GM21447 (cell line): Measurements from ENCODE around the gene PLVAP.
"Not testable (repeated sequence)": the region's sequence is repeated elsewhere in the genome, so short reads cannot be mapped to it uniquely, and the experiment has no call there.

Source experiments
- ATAC-seq: cut with Tn5 transposase; IDR thresholded peaks from one replicate; pipeline ENCODE4 v1.9.1; 2021; ENCODE audit not compliant: unreplicated experiment

PLVAP gene

DNA sequence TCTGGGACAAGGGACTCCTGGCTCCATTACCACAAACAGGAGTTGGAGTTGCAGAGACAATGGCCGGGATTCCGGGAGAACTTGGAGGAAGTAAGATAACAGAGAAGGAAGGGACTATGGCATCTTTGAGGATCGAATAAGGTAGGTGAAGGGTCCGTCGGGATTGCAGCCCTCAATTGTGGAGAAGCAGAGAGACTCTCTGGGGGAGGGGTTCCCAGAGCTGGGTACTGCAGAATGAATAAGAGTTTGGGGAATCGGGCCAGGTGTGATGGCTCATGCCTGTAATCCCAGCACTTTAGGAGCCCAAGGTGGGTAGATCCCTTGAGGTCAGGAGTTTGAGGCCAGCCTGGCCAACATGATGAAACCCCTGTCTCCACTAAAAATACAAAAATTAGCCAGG, 24.5 kb upstream of the PLVAP start:
- ATAC-seq: no peak

DNA sequence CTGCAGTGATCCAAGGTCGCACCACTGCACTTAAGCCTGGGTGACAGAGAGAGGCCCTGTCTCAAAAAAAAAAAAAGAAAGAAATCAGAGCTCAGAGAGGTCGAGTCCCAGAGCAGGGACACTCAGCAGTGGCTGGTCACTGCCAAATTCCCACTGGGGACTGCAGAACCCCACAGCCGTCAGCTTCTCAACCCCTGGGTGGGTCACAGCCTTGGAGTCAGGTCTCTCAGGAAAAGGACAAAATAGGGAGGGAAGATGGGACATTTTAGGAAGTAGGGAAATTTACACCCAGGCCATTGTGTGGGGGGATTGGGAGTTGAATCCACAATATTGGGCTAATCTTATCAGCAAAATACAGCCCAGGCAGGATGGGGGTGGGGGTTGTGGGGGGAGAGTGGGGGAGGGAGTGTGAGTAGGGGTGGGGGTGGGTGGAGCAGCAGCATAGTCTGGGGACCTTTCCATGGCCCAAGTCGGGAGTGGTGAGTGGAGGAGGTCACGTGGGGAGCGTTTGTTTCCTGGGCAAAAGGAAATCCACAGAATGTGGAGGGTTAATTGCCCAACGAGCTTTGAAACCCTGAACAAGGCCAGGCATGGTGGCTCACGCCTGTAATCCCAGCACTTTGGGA, 21.9 kb upstream of the PLVAP start:
- ATAC-seq: no peak

DNA sequence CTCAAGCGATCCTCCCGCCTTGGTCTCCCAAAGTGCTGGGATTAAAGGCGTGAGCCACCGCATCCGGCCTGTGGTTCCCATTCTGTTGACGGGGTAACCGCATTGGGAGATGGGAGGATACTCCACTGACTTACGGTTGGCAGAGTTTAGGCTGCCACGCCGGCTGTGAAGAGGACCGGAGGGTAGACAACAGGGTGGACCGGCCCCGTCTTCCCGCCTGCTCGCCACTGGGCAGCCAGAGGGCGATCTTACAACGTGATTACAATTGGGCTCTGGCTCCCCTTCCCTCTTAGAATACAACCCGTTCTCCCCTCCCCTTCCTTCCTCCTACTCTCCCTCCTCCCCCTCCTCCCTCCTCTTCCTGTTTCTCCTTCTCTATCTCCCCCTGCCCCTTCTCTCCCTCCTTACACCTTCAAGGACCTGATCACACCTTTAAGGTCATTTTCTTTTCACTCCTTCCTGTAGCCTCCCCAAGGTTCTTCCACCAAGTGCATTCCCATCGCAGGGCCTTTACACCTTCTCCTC, 17.8 kb upstream of the PLVAP start:
- no peak for ATAC-seq

DNA sequence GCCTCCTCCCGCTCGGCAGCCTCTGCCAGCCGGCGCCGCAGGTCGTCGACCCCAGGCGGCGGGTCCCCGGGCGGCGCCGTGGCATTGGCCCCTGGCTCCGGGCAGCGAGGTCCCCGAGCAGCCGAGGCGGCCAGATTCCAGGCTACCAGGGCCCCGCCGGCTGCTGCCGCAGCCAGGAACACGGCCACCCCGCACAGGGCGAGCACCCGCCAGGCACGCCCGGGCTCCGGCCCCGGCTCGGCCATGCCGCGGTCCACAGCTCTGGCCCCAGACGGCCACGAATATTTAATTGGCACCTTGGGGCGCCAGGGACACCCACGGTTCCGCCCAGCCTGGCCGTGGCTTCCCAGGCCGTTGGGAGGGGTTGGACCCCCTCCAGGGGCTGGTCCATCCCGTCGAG, 16.8 kb upstream of the PLVAP start, which contains the start of gene CCDC194:
CCDC194 (minus strand) TSS at position 283 of the 400 bp plus-strand sequence; CDS start at position 245, 38 bp downstream.
- ATAC-seq: no peak

DNA sequence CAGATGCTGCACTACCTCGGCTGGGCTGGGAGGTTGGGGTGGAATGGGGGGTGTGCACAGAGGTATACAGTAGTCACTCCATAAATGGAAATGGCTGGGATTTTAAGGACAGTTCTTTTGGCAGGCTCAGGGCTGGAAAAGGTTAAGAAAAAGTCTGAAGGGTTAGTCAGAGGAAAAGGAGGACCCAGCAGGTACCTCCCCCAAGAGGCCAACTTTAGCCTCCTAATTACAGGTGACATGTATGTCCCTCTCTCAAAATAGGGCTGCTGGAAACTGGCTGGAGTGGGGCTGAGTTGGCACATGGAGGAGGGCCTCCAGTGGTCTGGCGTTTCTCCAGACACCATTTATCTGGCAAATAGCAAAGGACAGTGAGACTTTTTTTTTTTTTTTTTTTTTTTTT, 15.9 kb upstream of the PLVAP start:
- no peak for ATAC-seq

DNA sequence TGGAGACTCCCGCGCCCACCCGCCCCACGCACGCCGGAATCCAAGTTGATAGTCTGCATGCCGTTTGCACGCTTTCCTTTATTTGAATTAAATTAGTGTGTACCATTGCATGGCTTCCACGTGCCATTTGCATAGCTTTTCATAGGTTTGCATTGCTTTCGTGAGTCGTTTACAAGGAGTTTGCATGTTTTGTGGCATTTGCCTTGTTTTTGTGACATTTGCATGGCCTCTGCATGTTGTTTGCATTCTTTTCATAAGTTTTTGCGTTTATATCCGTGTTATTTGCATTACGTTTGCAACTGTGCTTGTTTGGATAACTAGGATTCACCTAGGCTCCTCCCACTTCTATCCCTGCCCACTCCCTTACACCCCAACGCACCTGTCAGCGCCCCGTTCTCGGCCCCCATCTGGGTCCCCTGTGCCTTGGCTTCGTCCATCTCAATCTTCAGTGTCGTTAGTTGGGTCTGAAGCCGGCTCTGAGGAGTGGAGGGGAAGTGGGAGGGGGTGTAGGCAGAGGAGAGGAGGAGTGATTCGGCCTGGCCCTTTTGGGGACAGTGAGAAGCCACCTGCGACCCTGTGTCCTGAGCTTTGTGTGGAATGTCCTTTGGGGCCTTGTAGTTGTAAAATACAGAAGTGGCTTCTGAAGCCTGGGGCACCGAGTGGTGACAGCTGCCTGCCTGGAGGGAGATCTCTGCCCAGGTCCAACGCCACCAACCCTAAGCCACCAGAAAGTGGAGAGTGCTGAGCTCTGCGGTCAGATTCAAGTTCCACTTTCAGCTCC, 14.4 kb upstream of the PLVAP start:
- ATAC-seq: no peak

DNA sequence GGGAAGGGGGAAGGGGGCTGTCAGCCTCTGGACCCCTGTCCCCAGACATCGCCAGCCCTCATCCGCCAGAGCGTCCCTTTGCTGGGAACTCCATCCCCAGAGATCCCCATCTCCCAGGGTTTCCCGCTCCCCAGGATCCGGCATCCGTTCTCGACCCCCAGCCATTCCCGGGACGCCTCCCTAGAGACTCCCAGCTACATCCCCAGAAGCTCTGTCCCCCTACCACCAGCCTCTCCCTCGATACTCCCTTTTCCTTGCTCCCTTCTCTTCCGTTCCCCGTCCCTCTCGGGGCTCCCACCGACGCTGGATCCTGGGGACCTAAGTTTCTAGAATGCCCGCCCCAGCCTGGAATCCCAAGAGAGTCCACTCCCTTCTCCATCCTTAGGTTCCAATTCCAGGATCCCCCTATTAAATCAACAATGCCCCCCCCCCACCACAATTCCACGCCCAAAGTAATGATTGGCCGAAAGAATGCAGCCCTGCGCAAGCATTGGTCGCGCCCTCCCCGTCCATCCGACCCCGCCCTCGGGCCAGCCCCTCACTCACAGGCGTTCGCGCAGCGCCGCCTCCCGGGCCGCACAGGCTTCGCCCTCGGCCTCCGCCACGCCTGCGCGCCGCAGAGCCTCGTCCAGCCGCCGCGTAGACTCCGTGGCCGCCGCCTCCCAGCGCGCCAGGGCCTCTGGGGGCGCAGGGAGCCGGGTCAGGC, 13.7 kb upstream of the PLVAP start:
- ATAC-seq: peak; percentile 73

DNA sequence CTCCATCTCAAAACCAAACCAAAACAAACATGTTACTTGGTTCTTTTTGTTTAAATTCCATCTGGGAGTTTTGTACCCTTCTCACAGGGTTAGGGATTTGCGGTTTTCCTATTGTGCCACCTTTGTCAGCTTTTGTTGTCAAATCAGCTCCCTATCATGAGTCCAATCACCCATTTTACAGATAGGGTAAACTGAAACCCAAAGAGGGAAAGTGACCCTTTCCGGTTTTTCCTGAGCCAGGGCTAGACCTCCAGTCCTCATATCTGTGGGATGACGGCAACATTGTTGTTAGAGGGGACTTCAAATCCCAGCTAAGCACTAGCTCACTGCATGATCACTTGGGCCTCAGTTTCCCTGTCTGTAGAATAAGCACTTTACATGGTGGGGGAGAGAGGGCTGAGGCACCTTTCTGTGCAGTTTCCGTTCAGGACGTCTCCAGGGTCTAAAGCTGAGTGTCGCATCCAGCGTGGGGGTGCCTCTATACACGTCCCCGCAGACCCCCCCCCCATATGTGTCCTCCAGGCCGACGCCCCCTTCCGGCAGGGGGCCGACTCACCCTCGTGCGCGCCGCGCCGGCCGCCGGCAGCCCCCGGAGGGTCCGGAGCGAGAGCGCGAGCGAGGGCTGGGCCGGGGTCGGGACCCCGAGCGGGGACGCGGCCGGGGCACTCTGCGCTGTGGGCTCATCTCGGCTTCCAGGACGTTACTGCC, 13.0 kb upstream of the PLVAP start:
- ATAC-seq: no peak

DNA sequence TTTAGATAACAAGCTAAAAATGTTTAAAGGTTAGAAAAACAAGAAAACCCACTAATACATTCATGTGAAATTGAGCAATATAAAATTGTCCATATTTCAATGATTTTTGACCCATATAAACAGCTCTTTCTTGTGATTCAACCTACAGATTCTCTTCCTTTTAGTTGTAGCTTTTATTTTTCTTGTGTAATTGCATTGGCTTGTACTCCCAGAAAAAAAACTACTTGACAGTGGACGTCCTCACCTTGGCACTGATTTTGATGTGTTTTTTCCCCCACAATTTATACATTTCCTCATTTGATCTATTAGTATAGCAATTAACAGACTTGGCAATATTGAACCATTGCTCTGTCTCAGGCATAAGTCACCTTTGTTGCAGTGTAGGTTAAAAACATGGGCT, 12.1 kb upstream of the PLVAP start:
- ATAC-seq: no peak

DNA sequence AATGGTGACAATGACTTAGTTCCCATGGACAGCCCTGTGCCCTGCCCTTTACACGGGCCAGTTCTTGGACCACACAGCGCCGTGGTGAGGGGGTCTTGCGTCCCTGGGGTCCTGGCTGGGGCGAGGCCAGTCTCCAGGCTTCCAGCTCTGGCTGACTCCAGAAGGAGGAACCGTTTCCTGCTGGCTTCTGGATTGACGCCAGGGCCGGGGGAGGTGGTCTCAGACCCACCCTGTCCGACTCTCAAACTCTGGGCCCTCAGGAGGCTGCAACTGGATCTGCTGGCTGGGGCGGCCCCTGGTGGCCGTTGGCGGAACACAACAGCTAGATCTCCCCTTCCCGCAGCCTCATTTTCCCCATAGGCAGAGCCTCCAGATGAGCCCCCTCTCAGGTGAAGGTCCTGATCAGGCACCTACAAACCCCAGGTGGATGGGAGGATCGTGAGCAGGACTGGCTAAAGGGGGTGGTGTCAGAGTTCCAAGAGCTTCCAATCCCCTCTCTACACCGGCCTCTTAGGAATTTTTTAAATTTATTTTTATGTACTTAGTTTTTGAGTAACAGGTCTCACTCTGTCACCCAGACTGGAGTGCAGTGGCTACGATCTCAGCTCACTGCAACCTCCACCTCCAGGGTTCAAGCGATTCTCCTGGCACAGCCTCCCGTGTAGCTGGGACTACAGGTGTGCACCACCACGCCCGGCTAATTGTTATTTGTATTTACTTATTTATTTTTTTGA, 8.9 kb upstream of the PLVAP start:
- no peak for ATAC-seq

DNA sequence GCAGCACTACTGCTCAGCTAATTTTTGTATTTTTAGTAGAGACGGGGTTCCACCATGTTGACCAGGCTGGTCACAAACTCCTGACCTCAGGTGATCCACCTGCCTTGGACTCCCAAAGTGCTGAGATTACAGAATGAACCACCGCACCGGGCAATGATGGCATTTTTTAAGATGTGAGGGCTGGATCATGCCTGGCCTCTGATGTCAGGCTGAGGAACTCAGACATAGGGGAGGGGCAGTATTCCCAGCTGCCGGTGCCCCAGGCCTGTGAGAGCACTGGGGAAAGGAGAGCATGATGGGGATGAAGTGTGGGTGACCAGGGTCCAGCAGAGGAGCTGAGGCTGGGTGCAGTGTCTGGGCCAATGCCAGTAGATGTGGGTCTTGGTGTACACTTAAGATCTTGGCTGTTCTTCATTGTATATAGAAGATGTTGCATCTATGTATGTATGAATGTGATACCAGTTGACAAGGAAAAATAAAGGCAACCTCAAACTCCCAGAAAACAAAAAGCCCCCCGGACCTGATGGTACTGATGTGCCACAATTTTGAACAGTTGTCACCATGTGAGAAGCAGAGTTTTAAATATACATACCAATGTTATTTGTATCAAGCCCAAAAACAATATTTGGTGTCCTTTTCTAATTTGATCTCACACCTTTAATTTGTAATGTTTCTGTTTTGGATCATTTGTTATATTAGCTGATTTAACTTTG, 3.4 kb upstream of the PLVAP start:
- no peak for ATAC-seq

DNA sequence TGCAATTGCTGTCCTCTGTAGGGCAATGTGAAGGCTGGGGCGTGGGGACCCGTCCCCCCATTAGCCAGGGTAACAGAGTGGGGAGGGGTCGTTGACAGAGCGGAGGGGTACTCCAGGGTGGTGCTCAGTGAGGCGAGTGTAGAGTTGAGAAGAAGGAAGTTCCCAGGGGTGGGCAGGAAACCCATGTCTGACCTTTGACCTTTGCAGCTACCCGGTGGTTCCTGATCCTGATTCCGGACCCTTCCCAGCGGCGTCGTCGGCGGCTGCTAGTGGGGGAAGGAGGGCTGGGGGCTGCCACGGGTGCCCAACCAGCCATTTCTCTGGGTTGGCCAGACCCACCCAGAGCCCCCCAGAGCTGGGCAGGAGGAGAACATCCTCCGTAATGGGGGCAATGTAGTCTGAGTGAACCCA, 2.1 kb upstream of the PLVAP start:
- no peak for ATAC-seq

DNA sequence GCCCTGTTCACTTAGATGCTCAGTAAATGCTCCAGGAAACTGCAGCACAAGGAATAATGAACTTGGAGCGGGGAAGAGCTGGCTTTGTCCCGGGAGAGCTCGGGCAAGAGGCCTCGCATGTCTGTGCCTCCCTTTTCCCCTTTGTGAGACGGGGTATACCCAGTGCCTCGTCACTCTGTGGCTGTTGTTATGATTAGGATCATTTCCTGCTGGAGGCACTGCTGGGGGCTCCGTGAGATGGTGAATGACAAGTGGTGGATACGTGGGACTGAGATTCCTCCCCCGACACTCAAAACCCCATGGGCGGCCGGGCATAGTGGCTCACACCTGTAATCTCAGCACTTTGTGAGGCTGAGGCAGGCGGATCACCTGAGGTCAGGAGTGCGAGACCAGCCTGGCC, 1.1 kb upstream of the PLVAP start:
- no peak for ATAC-seq

DNA sequence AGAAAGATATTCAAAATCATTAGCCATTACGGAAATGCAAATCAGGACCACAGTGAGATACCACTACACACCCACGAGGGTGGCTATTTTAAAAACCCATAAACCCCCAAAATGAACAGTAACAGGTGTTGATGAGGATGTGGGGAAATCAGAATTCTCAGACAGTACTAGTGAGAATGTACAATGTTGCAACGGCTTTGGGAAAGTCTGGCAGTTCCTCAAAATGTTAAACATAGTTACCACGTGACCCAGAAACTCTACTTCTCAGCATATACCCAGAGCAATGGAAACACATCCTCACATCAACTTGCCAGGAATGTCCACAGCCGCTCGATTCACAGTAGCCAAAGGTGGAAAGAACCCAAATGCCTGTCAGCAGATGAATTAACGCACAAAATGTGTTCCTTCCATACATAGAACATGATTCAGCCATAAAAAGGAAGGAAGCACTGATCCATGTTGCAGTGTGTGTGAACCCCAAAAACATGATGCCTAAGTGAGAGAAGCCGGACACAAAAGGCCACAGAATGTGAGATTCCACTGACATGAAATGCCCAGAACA, 7.0 kb downstream of the PLVAP start:
- peak; percentile 92 for ATAC-seq

DNA sequence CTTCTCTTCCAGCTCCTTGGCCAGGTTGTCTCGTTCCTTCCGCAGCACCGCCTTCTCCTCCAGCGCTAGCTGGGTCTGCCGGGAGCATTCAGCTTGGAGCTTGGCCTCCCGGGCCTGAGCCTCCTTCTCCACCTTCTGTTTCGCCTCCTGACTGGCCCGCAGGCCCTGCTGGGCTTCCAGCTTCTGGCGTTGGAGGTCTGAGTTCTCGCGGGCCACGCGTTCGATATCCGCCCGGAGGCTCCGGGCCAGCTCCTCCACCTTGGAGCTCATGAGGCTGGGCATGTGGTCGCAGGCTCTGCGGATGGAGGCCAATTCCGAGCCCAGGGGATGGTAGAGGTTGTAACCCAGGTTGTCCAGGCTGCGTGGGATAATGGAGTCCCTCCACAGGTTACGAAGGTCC, 11.8 kb downstream of the PLVAP start:
- ATAC-seq: no peak

DNA sequence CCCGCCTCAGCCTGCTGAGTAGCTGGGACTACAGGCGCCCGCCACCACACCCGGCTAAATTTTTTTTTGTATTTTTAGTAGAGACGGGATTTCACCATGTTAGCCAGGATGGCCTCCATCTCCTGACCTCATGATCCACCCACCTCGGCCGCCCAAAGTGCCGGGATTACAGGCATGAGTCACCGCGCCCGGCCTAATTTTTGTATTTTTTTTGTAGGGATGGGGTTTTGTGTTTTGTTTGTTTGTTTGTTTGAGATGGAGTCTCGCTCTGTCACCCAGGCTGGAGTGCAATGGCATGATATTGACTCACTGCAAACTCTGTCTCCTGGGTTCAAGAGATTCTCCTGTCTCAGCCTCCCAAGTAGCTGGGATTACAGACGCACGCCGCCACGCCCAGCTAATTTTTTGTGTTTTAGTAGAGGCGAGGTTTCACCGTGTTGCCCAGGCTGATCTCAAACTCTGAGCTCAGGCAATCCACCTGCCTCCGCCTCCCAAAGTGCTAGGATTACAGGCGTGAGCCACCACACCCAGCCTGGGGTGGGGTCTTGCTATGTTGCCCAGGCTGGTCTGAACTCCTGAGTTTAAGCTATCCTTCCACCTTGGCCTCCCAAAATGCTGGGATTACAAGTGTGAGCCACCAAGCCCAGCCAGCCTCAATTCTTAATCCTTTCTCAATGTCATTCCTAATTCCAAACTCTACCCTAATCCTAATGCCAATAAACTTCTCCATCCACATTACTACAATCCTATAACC, 13.1 kb downstream of the PLVAP start:
- ATAC-seq: not testable (repeated sequence)

DNA sequence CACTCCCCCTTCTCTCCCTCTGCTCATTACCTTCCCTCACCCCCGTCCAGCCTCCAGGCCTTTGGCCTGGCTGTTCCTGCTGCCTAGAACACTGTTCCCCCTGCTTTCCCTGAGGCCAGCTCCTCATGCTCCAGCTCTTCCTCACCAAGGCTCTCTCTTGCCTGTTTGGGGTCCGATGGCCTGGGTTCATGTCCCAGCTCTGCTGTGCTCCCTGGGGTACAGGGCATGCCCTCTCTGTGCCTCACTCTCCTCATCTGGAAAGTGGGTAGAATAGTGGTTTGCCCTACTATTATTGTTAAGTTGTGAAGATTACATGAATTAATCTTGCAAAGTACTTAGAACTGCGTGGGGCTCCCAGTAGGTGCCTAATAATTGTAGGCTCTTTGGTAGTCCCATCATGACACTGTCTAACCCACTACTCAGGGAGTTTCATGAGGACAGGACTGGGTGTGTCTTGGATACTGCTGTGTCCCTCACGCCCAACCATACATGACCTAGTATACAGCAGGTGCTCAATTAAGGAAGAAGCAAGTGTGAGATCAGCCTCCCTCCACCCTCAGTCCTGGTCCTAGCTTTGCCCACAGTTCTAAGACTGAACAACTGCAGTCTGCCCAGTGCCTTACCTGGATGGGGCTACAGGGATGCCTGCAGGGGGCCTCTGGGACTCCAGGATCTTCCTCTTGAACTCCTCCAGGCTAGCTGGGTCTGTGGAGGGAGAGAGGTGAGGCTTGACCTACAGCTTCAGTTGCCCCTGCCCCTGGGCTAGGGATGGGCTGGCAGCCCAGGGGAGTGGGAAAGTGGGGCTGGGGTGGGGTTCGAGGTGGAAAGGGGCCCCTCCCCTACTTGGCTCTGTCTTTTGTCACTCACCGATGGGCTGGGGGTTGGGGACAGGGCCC, 17.0 kb downstream of the PLVAP start:
- no peak for ATAC-seq

DNA sequence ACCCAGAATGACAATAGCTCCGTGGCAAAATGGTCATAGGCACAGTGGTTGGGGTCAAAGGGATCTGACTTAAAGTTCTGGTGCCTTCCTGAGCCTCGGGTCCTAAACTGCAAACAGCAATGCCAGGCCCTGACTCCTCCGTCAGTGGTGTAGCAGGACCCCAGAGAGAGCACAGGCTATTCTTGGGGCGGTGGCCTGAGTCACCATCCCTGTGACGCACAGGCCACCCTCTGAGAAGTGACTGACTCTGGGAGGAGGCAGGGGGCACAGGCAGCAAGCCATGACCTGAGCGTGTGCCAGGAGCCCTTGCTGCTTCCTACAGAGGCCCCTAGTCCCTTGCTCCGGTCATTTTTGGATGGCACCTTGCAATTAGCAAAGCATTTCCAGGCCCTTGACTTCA, 18.7 kb downstream of the PLVAP start:
- ATAC-seq: no peak
